ENCODE data around the gene TOM1L1. TPM values are rescaled to one million over a fixed set of nuclear protein-coding genes. Genes with fewer than 3 reads are reported as not detected.

Gene TOM1L1
- total and polyA plus RNA-seq, 2 of the 8 experiments (the other 6 are each of a cell fraction or from before 2014, with no cell fraction given), result 47.0 to 60.8 TPM

- TF ChIP-seq CHD7 (IDR thresholded peaks at IDR 0.05; ENCODE audit: insufficient replicate concordance, low read length) (no peak), EGR1 (IDR thresholded peaks at IDR 0.05; ENCODE audit: borderline replicate concordance, low read depth, low read length) (no peak), USF2 (IDR thresholded peaks at IDR 0.05; ENCODE audit: low read length) (no peak), E2F6 (IDR thresholded peaks at IDR 0.05) (no peak), POLR2AphosphoS5 (IDR thresholded peaks at IDR 0.05; ENCODE audit: low read depth, low read length) (no peak), NANOG (IDR thresholded peaks at IDR 0.05; ENCODE audit: insufficient read depth, low read depth, low read length, poor library complexity, severe bottlenecking) (no peak), CBX5 (IDR thresholded peaks at IDR 0.05; ENCODE audit: low read depth, low read length) (no peak), KDM4A (IDR thresholded peaks at IDR 0.05; ENCODE audit: low read depth, low read length, severe bottlenecking) (no peak), SIN3A (conservative IDR thresholded peaks at IDR 0.05 in 1 of 2, IDR thresholded peaks at IDR 0.05 in 1 of 2; ENCODE audit: low read depth in 1 of 2, low read length in 2 of 2) (no peak), JUN (IDR thresholded peaks at IDR 0.05; ENCODE audit: low read depth, low read length) (no peak)
Measured at GRCh38 chr17:54983260-54983659, 82.6 kb downstream of the TOM1L1 start (continued).
